Skeletal muscle tissue (tissue), 4 donors: Measurements from ENCODE around the gene TMEM190. TPM values are rescaled to one million over a fixed set of nuclear protein-coding genes. Genes with fewer than 3 reads are reported as not detected.
A peak's percentile ranks its signal among the peaks of the same experiment; 100 is the strongest.

Experiments used
- H3K27ac ChIP-seq: one replicate; pipeline ENCODE4 v1.7.0; 2013; ENCODE audit warnings: mild to moderate bottlenecking, low read depth, low read length, inconsistent platforms
- H3K27me3 ChIP-seq, 3 donors: one replicate each; pipeline ENCODE4 v1.7.0; 2013; ENCODE audit warnings: low read length in 3 of 3; ENCODE audit not compliant: control insufficient read depth in 3 of 3, insufficient read depth in 3 of 3
- H3K36me3 ChIP-seq, 3 donors: one replicate each; pipeline ENCODE4 v1.7.0; 2013; ENCODE audit warnings: low read length in 3 of 3; ENCODE audit not compliant: control insufficient read depth in 3 of 3, insufficient read depth in 3 of 3
- H3K4me1 ChIP-seq, 3 donors: one replicate each; pipeline ENCODE4 v1.7.0; 2013; ENCODE audit warnings: low read length in 3 of 3, mild to moderate bottlenecking in 3 of 3; ENCODE audit not compliant: control insufficient read depth in 3 of 3, insufficient read depth in 3 of 3
- H3K4me3 ChIP-seq, 3 donors: one replicate each; pipeline ENCODE4 v1.7.0; 2013; ENCODE audit warnings: low read length in 3 of 3
- H3K9ac ChIP-seq, 3 donors: one replicate each; pipeline ENCODE4 v1.7.0; 2013; ENCODE audit warnings: low read length in 3 of 3, mild to moderate bottlenecking in 3 of 3, moderate library complexity in 2 of 3, low read depth in 1 of 3
- H3K9me3 ChIP-seq, 3 donors: one replicate each; pipeline ENCODE4 v1.7.0; 2013; ENCODE audit warnings: low read length in 3 of 3; ENCODE audit not compliant: control insufficient read depth in 3 of 3
- total RNA-seq: library from RNA; depleted of rRNA; stranded (reverse); fragments of >200 nt; gene quantifications from one replicate; pipeline ENCODE4 v1.2.3, GENCODE V29; 2014
- donor health status: Osteomylitis.

Gene TMEM190
- total RNA-seq, 1 donor from 2014 or later: not detected

DNA sequence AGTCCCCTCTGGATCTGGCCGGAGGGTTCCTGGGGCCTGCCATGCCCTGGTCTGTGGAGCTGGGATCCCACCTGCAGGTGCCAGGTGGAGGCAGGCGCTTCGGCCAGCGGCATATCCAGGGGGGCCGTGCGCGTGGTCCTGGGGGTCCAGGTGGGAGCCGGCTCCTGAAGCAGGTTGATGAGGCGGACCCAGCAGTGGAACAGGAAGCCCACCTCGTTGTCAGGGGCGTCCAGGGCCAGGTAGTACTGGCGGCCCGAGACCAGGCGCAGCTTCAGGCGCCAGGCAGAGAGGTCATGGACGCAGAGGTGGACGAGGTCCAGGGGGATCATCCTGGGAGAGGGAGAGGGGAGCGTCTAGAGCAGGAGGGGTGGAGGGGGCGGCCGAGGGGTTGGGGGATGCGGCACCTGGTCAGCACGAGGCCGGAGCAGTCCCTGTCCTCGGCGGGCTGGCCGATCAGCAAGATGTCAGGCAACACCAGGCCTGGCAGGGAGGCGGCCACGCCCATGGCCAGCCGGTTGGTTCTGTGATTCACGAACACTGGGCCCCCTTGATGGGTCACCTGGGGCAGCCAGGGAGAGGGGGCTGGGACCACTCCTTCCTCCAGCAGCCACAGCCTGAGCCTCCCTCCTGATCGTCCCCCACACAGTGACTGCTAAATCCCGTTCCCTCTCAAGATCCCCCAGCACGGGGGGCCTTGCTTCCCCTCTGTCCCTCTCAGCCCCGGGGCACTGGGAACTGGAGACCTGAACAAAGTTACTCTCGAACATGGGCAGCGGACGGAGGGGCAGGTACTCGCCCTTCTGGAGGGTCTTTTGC is 14.2 kb upstream of the TMEM190 start:
- no peaks in the 10 kb centered on the region for H3K4me1 ChIP-seq
- H3K9ac ChIP-seq: no peak overlapping the region
- H3K4me3 ChIP-seq: no peak overlapping the region
- H3K9me3 ChIP-seq: no peaks in the 10 kb centered on the region
- H3K36me3 ChIP-seq: no peaks in the 10 kb centered on the region
- peaks cover 5 to 11% (median 7%) of the 10 kb centered on the region in 3 donors for H3K27me3 ChIP-seq
- no peak overlapping the region for H3K27ac ChIP-seq

DNA sequence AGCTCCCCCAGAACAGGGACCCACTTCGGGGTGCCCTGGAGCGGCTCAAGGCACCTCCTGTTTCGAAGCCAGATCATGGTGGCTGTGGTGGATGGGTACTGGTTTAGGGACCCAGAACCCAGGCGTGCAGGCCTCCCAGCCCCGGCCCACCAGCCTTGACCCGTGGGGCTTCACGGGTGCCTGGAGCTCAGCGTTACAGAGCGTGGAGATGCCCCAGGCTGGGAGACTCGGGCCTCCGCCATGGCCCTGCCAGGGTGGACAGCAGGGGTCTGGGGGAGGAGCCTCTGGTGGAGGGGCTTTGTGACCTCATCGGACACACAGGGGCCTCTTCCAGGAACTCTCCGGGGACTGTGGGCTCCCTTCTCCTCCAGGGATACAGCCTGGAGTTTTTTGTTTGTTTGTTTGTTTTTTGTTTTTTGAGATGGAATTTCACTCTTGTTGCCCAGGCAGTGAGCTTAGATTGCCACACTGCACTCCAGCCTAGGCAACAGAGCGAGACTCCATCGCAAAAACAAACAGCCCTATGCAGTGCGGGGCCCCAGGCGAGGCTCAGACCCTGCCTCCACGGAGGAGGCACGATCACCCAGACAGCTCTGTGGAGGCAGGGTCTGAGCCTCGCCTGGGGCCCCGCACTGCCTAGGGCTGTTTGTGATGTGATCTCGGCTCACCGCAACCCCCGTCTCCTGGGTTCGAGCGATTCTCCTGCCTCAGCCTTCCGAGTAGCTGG is 13.5 kb upstream of the TMEM190 start, which contains the start of gene GARIN5B:
Gene GARIN5B (minus strand): TSS at position 271 of the 727 bp plus-strand sequence. CDS start 194 bp downstream, at position 77.
- no peaks in the 10 kb centered on the region for H3K36me3 ChIP-seq
- no peaks in the 10 kb centered on the region for H3K9me3 ChIP-seq
- H3K4me1 ChIP-seq: no peaks in the 10 kb centered on the region
- H3K27ac ChIP-seq: no peak within 1 kb of the TSS
- H3K27me3 ChIP-seq: peaks cover 4 to 12% (median 9%) of the 10 kb centered on the region in 3 donors
- H3K4me3 ChIP-seq: no peak within 1 kb of the TSS
- no peak within 1 kb of the TSS for H3K9ac ChIP-seq

DNA sequence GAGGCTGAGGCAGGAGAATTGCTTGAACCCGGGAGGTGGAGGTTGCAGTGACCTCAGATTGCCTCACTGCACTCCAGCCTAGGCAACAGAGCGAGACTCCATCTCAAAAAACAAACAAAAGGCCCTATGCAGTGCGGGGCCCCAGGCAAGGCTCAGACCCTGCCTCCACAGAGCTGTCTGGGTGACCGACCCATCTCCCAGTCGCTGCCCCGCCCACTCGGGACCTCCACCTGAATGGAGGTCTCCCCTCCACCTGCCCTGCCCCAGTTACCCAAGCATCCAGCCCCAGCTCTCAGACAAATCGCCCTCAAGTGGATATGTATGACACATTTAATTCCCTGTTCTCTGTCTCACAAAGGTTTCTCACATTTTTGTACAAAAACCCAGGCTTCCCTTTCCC is 11.4 kb upstream of the TMEM190 start:
- H3K9ac ChIP-seq: no peak overlapping the region
- H3K36me3 ChIP-seq: no peaks in the 10 kb centered on the region
- no peak overlapping the region for H3K27ac ChIP-seq
- peaks cover 0 to 3% (median 0%) of the 10 kb centered on the region in 3 donors for H3K4me1 ChIP-seq
- H3K27me3 ChIP-seq: peaks cover 20 to 29% (median 24%) of the 10 kb centered on the region in 3 donors
- no peak overlapping the region for H3K4me3 ChIP-seq
- H3K9me3 ChIP-seq: no peaks in the 10 kb centered on the region

DNA sequence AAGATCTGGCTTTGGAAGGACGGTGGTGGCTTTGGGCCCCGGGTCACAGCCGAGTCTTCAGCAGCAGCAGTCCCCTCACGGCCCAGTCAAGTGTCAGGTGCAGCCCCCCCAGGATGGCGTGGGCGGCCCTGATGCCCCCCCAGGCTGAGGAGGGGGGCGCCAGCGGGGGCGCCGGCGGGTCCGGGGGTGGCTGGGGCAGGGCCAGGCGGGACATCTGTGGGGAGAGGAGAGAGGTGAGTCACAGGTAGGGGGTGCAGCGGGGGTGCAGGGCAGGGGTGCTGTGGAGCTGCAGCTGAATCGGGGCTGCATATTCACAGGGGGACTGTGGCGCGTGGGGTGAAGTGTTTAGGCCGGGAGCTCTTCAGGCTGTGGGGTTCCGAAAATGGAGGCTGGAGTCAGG is 10.7 kb upstream of the TMEM190 start:
- Histone ChIP-seq H3K4me3 (no peak overlapping the region), H3K4me1 (peaks cover 0 to 3% (median 0%) of the 10 kb centered on the region in 3 donors), H3K9ac (no peak overlapping the region), H3K27me3 (peaks cover 25 to 33% (median 29%) of the 10 kb centered on the region in 3 donors), H3K9me3 (no peaks in the 10 kb centered on the region), H3K27ac (no peak overlapping the region), H3K36me3 (no peaks in the 10 kb centered on the region)

DNA sequence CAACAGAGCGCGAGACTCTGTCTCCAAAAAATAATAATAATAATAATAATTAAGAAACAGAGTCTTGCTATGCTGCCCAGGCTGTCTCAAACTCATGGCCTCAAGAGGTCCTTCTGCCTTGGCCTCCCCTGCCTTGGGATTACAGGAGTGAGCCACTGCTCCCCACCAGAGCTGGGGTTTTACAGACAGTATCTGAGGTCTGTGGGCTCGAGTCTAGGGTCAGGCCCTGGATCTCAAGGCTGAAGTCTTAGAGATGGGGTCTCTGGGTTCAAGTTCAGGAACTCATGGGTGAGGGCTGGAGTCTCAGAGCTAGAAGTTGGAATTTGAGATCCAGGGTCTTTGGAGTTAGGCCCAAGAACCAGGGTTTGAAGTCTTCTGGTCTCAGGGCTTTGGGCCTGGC is 9.8 kb upstream of the TMEM190 start:
- Histone ChIP-seq H3K9me3 (no peaks in the 10 kb centered on the region), H3K27me3 (peaks cover 31 to 36% (median 35%) of the 10 kb centered on the region in 3 donors), H3K9ac (no peak overlapping the region), H3K27ac (no peak overlapping the region), H3K4me3 (no peak overlapping the region), H3K4me1 (peaks cover 0 to 3% (median 0%) of the 10 kb centered on the region in 3 donors), H3K36me3 (no peaks in the 10 kb centered on the region)

DNA sequence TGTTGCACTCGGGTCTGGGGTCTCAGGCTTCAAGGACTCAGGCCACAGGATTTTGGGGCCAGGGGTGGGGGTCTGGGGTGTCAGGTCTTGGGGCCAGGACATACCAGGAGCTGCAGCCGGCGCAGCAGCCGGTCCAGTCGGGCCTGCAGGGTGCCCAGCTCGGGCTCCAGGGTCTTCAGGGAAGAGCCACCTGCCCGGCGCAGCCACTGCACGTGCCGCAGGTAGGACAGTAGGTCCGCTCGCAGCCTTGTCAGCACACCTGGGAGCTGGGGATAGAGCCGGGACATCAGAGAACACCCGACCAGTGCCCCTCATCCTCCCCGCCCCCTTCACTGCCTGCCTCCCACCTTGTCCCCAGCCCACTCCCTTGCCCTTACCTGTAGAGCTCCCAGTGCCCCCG is 8.5 kb upstream of the TMEM190 start:
- Histone ChIP-seq H3K9me3 (no peaks in the 10 kb centered on the region), H3K27me3 (peaks cover 42 to 47% (median 47%) of the 10 kb centered on the region in 3 donors), H3K36me3 (no peaks in the 10 kb centered on the region), H3K4me1 (peaks cover 0 to 3% (median 0%) of the 10 kb centered on the region in 3 donors), H3K27ac (no peak overlapping the region), H3K4me3 (no peak overlapping the region), H3K9ac (no peak overlapping the region)

DNA sequence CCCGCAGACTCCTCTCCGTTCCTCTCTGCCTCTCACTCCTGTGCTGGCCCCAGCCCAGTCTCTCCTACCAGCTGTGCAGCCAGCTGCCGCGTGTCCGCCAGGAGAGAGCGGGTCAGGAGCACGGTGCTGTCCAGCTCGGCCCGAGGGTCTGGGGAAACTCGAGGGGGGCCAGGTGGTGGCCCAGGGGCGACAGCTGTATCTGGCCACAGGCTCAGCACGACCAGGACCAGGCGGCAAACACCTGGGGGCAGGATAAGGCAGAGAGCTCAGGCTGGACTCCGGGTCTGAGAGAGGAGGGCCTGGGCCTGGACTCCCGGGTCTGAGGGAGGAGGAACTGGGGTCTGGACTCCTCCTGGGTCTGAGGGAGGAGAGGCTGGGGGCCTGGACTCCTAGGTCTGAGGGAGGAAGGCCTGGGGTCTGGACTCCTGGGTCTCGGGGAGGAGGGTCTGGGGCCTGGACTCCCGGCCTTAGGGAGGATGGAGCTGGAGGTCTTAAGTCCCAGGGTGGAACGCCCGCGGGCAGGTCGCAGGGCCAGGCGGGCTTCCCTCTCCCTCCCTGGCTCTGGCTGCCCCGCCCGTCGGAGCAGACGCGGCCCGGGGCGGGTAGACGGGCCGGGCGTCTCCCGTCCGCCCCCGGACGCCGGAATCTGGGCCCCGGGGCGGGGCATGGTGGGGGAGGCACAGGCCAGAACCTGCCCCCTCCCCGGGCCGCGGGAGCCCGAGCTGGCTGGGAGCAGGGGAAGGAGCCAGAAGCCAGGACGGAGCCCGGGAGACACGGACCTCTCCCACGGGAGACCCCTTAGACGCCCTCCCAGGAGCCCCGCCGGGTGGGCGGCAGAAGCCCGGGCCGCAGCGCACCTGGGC is 7.7 kb upstream of the TMEM190 start:
- H3K9ac ChIP-seq: no peak overlapping the region
- H3K27me3 ChIP-seq: peaks cover 48 to 53% (median 52%) of the 10 kb centered on the region in 3 donors
- no peak overlapping the region for H3K4me3 ChIP-seq
- no peak overlapping the region for H3K27ac ChIP-seq
- H3K4me1 ChIP-seq: peaks cover 0 to 3% (median 0%) of the 10 kb centered on the region in 3 donors
- no peaks in the 10 kb centered on the region for H3K9me3 ChIP-seq
- no peaks in the 10 kb centered on the region for H3K36me3 ChIP-seq

DNA sequence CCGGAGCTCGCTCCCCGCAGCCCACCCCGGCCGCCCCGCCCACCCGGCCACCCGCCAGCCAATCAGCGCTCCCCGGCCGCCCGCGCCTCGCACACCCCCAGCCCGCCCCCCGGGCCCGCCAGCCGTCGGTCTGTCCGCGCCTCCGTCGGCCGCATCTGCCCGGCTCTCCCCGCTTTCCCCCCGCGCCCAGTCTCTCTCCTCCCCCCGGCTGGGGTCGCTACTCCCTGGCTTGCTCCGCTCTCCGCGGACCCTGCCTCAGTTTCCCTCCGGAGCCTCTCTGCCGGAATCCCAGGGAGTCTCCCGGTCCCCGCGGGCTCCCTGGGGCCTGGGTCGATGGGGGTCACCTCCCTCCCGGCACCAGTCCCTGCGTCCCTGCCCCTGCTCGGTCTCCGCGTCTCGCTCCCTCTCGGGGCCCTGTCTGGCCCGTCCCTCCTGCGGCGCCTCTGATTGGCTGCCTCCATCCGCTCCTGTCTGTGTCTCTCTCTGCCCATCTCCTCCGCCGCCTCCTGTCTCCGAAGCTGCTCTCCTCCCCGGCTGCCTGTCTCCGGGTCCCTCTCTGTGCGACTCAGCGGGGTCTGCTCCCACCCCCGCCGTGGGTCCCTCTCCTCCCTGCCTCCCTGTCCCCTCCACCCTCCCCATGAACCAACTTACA is 6.8 kb upstream of the TMEM190 start:
- Histone ChIP-seq H3K36me3 (no peaks in the 10 kb centered on the region), H3K4me1 (peaks cover 0 to 4% (median 0%) of the 10 kb centered on the region in 3 donors), H3K27ac (no peak overlapping the region), H3K9ac (no peak overlapping the region), H3K27me3 (peaks cover 51 to 59% (median 55%) of the 10 kb centered on the region in 3 donors), H3K9me3 (no peaks in the 10 kb centered on the region), H3K4me3 (peak overlapping the region in 1 of 3 donors; percentile 40)

DNA sequence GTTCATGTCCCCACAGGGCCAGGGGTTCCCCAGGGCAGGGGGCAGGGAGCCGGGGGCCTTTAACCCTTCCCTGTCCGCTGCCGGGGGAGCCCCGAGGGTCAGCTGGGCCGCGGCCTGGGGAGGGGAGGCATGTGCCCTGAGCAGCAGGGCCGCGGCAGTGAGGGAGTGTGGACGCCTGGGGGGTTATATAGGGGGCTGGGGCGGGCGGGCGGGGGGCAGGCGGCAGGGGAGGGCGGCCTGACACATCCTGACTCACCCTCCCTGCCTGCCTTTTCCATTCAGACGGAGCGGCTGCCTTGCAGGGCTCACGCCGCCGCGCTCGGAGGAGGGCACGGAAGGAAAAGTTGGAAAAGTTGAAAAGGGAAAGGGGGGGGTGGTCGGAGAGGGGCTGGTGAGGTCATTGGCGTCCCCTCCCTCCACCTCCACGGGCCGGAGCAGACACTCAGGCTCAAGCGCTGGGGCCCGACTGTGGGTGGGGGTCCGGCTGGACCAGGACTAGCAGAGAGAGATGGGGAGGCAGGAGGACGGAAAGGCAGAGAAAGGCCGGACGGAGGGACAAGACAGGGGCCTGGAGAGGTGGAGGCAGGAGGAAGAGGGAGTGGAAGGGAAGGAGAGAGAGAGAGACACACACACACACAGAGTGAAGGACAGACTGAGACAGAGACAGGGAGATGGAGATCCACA is 6.2 kb upstream of the TMEM190 start, which contains the start of gene IL11:
Gene IL11 (minus strand): TSS at position 159 of the 684 bp plus-strand sequence. CDS start 153 bp downstream, at position 6.
- Histone ChIP-seq H3K27me3 (peaks cover 56 to 62% (median 58%) of the 10 kb centered on the region in 3 donors), H3K9ac (no peak within 1 kb of the TSS), H3K27ac (no peak within 1 kb of the TSS), H3K36me3 (no peaks in the 10 kb centered on the region), H3K4me3 (peak within 1 kb of the TSS in 1 of 3 donors; percentile 40), H3K9me3 (no peaks in the 10 kb centered on the region), H3K4me1 (peaks cover 0 to 4% (median 0%) of the 10 kb centered on the region in 3 donors)
